Measurements from ENCODE around the gene STH. TPM values are rescaled to one million over a fixed set of nuclear protein-coding genes. Genes with fewer than 3 reads are reported as not detected.
A peak's percentile ranks its signal among the peaks of the same experiment; 100 is the strongest.

Gene STH
- total RNA-seq, 1 experiment from 2014 or later = not detected

- DNase-seq = no peak
- Histone ChIP-seq H3K9me3 (no peaks in the 10 kb centered on the region), H3K27me3 (no peaks in the 10 kb centered on the region), H3K4me3 (no peak overlapping the region), H3K36me3 (peaks cover 87% of the 10 kb centered on the region)
Measured at GRCh38 chr17:46039592-46040186, 40.6 kb downstream of the STH start.

GRCh38 chr17:46042246-46042645 is 43.2 kb downstream of the STH start:
- Histone ChIP-seq H3K36me3 (peaks cover 71% of the 10 kb centered on the region), H3K27me3 (no peaks in the 10 kb centered on the region), H3K9me3 (no peaks in the 10 kb centered on the region), H3K4me3 (no peak overlapping the region)
- DNase-seq = no peak

- Histone ChIP-seq H3K4me3 (no peak overlapping the region), H3K36me3 (peaks cover 68% of the 10 kb centered on the region)
- no peak for DNase-seq
Measured at GRCh38 chr17:46042925-46043324, 43.9 kb downstream of the STH start.

GRCh38 chr17:46043606-46044005 is 44.6 kb downstream of the STH start:
- no peak overlapping the region for H3K4me3 ChIP-seq
- H3K36me3 ChIP-seq = peaks cover 68% of the 10 kb centered on the region
- DNase-seq = no peak
- H3K9me3 ChIP-seq = no peaks in the 10 kb centered on the region
- H3K27me3 ChIP-seq = no peaks in the 10 kb centered on the region

More at GRCh38 chr17:46042925-46043324, 43.9 kb downstream of the STH start:
- H3K27me3 ChIP-seq = no peaks in the 10 kb centered on the region
- H3K9me3 ChIP-seq = no peaks in the 10 kb centered on the region

GRCh38 chr17:46044286-46044928 is 45.4 kb downstream of the STH start:
- H3K9me3 ChIP-seq = no peaks in the 10 kb centered on the region
- no peak overlapping the region for H3K4me3 ChIP-seq
- H3K27me3 ChIP-seq = no peaks in the 10 kb centered on the region
- H3K36me3 ChIP-seq = peaks cover 64% of the 10 kb centered on the region
- peak; percentile 51 for DNase-seq

DNA sequence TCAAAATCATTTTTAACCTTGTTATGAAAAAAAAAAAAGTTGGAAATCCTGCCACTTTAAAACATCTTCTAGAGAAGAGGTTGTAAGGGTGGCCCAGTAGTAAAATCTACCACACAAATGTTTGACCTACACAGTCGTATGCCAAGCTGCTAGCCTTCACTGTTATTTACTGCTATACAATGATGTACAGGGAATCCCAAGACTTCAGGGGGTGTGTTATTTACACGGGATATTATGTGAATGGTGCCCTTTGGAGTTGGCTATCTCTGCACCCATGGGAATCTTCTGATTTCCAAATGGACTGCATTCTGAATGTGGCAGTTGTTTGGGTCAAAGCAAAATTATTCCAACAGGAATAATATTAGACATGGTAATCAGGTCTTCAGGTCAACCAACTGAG is 45.9 kb downstream of the STH start:
- Histone ChIP-seq H3K4me3 (no peak overlapping the region), H3K36me3 (peaks cover 64% of the 10 kb centered on the region), H3K9me3 (no peaks in the 10 kb centered on the region), H3K27me3 (no peaks in the 10 kb centered on the region)
- DNase-seq = no peak

- H3K9me3 ChIP-seq = no peaks in the 10 kb centered on the region
- H3K27me3 ChIP-seq = no peaks in the 10 kb centered on the region
- peaks cover 64% of the 10 kb centered on the region for H3K36me3 ChIP-seq
- no peak overlapping the region for H3K4me3 ChIP-seq
- no peak for DNase-seq
Measured at GRCh38 chr17:46045639-46046038, 46.6 kb downstream of the STH start.

GRCh38 chr17:46046957-46047356 is 47.9 kb downstream of the STH start:
- H3K27me3 ChIP-seq = no peaks in the 10 kb centered on the region
- H3K9me3 ChIP-seq = no peaks in the 10 kb centered on the region
- DNase-seq = no peak
- no peak overlapping the region for H3K4me3 ChIP-seq
- peaks cover 64% of the 10 kb centered on the region for H3K36me3 ChIP-seq

GRCh38 chr17:46047398-46047797 is 48.3 kb downstream of the STH start:
- Histone ChIP-seq H3K4me3 (no peak overlapping the region), H3K36me3 (peaks cover 63% of the 10 kb centered on the region), H3K9me3 (no peaks in the 10 kb centered on the region), H3K27me3 (no peaks in the 10 kb centered on the region)
- DNase-seq = no peak

GRCh38 chr17:46047856-46048255 is 48.8 kb downstream of the STH start:
- Histone ChIP-seq H3K27me3 (no peaks in the 10 kb centered on the region), H3K4me3 (no peak overlapping the region), H3K36me3 (peaks cover 58% of the 10 kb centered on the region), H3K9me3 (no peaks in the 10 kb centered on the region)
- no peak for DNase-seq

Other genes starting within 250 kb of the STH start
- not detected in 2 replicates for gene CRHR1, start 214.9 kb upstream of the STH start, total RNA-seq (2014; rRNA removed; shearing (Covaris generic); ENCODE audit: low replicate concordance)
- gene SPPL2C, start 154.4 kb upstream of the STH start, total RNA-seq (2014; rRNA removed; shearing (Covaris generic); ENCODE audit: low replicate concordance) = not detected in 2 replicates
- 0.43 TPM in 1 of 2 replicates, not detected in the other for gene MAPT, start 104.7 kb upstream of the STH start, total RNA-seq (2014; rRNA removed; shearing (Covaris generic); ENCODE audit: low replicate concordance)
- 15.2 and 23.8 TPM in 2 replicates for gene KANSL1, start 194.2 kb downstream of the STH start, total RNA-seq (2014; rRNA removed; shearing (Covaris generic); ENCODE audit: low replicate concordance)